Effector CD8-positive, alpha-beta T cell (primary cell): ENCODE measurements around the gene UTS2B.

ENCODE experiments used
- DNase-seq: peaks from one replicate; lab custom pipeline; 2025; lab: John Stamatoyannopoulos, UW

The UTS2B gene

DNA sequence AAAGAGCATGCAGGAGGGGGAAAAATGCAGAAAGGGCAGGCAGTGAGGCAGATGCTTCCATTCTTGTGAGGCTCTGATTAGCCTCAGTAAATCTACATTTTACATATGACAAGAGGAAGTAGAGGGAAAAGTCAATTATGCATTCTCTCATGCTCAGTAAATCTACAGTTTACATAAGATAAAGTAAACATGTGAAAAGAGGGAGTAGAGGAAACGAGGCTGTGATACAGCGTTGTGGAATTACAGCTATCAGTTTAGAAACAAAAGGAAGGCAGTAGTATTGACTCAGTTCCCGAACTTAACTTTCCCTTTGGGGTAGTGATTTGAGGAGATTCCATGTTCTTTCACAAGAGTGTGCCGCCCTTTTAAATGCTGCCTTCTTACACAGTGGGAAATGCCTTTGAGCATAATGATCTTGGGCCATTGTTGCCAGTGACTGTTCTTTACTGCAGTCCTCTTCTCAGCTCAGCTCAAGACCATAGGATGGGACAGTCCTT, 92.0 kb downstream of the UTS2B start:
- DNase-seq, result no peak

DNA sequence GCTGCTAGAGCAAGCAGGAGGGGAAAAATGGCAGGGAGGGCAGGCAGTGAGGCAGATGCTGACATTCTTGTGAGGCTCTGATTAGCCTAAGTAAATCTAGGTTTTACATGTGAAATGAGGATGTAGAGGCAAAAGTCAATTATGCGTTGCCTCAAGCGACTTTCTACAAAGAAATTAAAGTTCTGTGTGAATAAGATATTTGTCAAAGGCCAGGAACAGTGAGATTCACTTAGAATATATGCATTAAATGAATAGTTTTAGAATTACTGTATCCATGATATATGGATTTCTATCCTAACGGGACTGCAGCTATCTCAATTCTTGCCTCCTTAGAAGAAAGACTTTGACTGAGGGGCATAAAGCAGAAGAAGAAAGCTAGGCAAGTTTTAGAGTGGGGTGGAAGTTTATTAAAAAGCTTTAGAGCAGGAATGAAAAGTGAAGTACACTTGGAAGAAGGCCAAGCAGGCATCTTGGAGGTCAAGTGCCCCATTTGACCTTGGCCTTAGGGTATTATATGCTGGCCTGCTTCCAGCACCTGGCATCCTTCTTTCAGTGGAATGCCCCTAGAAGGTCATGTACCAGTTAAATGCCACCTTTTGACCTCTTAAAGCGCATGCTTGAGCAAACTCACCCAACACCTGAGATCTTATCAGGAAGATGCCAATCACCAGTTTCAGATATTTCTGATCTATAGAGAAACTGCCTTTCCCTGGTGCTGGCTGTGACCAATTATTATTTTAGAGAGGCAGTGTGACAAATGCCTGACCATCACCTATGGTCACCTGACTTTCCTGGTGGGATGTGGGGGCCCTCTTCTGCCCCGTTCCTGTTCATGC, 93.1 kb downstream of the UTS2B start:
- DNase-seq, result no peak

DNA sequence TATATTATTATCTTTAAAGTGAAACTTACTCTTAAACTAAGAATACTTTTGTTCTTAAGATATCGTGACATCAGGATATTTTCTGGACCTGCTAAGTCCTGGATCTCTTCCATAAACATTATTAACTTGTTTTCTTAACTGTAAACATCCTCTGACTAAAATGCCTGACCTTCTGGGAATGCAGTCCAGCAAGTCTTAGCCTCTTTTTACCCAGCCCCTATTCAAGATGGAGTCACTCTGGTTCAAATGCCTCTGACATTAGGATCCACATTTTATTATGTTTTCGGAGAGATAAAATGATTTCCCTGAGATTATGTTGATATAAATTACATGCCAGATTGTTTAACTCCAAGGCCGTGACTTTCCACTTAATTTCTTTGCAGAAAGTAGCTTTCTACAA, 93.7 kb downstream of the UTS2B start:
- DNase-seq, result no peak

GRCh38 chr3:191235331-191236314, 94.7 kb downstream of the UTS2B start:
- no peak for DNase-seq

GRCh38 chr3:191234216-191234615, 96.1 kb downstream of the UTS2B start:
- DNase-seq, result no peak

- DNase-seq, result no peak
Observed at GRCh38 chr3:191227541-191227940, 102.8 kb downstream of the UTS2B start.

DNA sequence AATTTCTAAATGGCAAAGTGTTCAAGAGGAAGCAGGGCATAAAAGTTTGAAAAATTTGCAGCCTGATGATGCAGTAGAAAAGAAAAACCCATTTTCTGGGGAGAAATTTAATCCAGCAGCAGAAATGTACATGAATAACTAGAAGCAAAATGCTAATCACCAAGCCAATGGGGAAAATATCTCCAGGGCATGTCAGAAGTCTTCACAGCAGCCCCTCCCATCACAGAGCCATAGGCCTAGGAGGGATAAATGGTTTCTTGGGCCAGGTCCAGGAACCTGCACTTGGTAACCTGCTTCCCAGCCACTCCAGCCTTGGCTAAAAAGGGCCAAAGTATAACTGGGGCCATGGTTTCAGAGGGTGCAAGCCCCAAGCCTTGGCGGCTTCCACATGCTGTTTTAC, 108.7 kb downstream of the UTS2B start:
- DNase-seq, result no peak

GRCh38 chr3:191220908-191221307, 109.4 kb downstream of the UTS2B start:
- DNase-seq, result no peak

GRCh38 chr3:191217301-191217700, 113.0 kb downstream of the UTS2B start:
- no peak for DNase-seq
